GM18951 (cell line): ENCODE data around the gene RMND5A.
"Not testable (repeated sequence)": the region's sequence is repeated elsewhere in the genome, so short reads cannot be mapped to it uniquely, and the experiment has no call there.

Experiments
- POLR2A ChIP-seq: IDR thresholded peaks from 4 replicates; pipeline ENCODE4 v1.6.1; 2011; ENCODE audit warnings: mild to moderate bottlenecking; ENCODE audit not compliant: insufficient read length, insufficient read depth; ENCODE audit errors: extremely low read depth
- in situ Hi-C: fragments of 300-500 bp; cut with MboI; formaldehyde crosslinking; loops from one replicate; pipeline ENCODE4 v1.12.0; 2022; ENCODE audit warnings: low sequenced_read_pairs, mixed read lengths, inconsistent platforms; ENCODE audit not compliant: unreplicated experiment

RMND5A gene, protein sequence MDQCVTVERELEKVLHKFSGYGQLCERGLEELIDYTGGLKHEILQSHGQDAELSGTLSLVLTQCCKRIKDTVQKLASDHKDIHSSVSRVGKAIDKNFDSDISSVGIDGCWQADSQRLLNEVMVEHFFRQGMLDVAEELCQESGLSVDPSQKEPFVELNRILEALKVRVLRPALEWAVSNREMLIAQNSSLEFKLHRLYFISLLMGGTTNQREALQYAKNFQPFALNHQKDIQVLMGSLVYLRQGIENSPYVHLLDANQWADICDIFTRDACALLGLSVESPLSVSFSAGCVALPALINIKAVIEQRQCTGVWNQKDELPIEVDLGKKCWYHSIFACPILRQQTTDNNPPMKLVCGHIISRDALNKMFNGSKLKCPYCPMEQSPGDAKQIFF

DNA sequence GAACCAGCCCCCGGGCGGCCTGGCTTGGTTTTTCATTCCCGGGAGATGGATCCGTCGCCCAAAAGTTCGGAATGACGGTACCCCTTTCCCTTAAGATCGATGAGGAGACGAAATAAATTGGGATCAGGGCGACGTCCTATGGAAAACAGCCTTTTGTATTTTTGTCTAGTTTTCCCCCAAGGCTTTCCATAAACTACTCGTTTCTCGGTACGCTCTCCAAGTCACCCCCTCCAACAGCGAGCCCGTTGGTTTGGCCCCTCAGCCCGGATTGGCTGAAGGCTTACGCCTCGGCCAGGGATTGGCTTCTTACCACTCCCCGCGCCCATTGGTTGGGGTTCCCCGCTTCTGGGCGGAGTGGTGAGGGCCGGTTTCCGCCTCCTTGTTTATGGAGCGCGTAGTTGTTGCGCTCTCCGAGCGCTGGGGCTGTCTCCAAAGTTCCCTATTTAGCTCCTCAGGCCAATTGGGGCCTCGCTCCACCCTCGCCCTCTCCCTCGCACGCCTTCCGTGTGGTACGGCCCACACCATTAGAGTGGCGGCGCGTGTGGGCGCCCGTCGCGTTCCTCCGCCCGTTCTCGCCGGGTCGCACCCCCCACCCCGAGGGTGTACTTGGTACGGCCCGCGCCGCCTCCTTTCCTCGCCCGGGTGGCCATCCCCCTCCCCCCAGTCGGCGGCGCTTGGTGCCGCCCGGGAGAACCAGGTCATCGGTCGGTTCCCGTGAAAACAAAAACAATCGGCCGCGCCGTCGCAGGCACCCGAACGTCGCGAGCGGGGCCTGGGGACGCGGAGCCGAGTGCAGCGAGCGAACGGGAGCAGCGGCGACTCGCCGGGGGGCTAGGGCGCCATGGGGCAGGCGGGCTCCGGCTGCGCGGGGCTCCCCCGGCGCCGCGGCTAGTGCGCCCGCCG is at the start of gene RMND5A:
TSS of gene RMND5A (plus strand) at position 655 of the 903 bp plus-strand sequence. CDS start 377 bp downstream, outside the sequence.
- in situ Hi-C loops, result not testable (repeated sequence)

GRCh38 chr2:86671337-86671981 is 48.6 kb upstream of the RMND5A start:
- TF ChIP-seq POLR2A, result no peak
- in situ Hi-C loops, result no loop called here

More for the DNA sequence above, at the start of gene RMND5A:
- peak; percentile 64 for TF ChIP-seq POLR2A

DNA sequence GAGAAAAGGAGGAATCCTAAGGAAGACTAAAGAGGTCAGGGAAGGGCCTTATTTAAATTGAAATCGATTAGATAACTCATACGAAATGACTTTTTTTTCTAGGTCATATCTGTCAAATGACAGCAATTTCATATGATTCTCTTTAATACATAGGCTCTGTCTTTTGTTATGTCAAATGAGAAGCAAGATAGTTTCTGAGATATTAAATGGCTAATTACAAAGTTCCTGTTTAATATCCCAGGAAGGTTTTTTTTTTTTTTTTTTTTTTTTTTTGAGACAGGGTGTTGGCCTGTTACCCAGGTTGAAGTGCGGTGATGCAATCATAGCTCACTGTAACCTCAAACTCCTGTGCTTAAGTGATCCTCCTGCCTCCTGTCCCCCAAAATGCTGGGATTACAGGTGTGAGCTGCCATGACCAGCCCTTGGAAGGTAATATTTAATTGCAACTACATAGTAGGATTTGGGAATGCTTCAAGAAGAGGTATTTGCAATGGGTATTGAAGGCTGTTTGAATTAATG is 48.0 kb upstream of the RMND5A start:
- no peak for TF ChIP-seq POLR2A
- in situ Hi-C loops, result no loop called here

- in situ Hi-C loops, result no loop called here
These were observed 47.1 kb upstream of the RMND5A start for GRCh38 chr2:86673011-86673410.

DNA sequence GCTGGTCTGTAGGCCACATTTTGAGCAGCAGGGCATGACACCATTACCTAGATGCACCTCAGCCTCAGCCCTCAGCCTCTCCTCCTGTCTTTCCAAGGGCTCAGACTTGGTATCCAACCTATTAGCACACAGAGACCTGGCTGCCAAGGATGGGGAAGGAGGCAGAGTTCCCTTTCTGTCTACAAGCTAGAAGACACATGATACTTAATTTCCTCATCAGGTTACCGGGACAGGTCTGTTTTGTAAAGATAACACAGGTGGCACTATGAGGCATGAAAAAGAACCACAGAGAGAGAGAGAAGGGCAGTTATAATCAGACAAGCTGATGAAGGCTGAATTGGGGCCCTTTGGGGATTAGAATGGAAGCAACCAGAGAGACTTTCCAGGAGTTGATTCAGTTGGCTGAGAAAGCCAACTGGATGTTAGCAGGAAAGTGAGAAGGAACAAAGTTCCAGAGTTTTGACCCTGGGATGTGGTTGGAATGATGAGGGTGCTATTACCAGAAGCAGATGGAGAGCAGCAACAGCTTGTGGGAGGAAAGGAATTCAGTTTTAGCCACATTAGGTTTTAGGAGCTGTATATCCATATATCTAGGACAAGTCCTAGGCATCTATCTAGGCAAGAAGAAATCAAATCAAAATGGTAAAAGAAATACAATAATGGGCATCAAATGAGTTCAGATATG is 46.0 kb upstream of the RMND5A start:
- no peak for TF ChIP-seq POLR2A
- in situ Hi-C loops, result no loop called here

More at GRCh38 chr2:86673011-86673410, 47.1 kb upstream of the RMND5A start:
- no peak for TF ChIP-seq POLR2A

- no peak for TF ChIP-seq POLR2A
- in situ Hi-C loops, result no loop called here
These were observed 45.0 kb upstream of the RMND5A start for GRCh38 chr2:86675104-86675503.

- no peak for TF ChIP-seq POLR2A
- in situ Hi-C loops, result no loop called here
These were observed 44.5 kb upstream of the RMND5A start for GRCh38 chr2:86675511-86676015.

DNA sequence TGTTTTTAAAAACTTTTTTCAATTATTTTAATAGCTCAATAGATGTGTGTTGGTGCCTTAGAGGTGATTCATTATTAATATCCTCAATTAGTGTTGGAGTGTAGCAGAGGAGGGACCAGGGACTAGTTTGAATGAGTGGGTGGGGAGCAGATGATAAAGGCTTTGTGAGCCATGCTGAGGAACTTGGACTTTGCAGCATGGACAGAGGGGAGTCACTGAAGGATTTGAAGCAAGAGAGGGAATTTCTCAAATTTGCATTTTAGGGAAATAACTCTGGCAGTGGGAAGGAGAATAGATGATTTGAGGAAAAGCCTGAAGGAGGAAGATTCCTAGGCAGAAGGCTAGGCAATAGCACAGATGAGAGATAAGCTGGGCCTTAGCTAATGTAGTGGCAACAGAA is 42.3 kb upstream of the RMND5A start:
- no peak for TF ChIP-seq POLR2A
- in situ Hi-C loops, result no loop called here

- in situ Hi-C loops, result no loop called here
- TF ChIP-seq POLR2A, result no peak
These were observed 41.1 kb upstream of the RMND5A start for GRCh38 chr2:86679036-86679435.

DNA sequence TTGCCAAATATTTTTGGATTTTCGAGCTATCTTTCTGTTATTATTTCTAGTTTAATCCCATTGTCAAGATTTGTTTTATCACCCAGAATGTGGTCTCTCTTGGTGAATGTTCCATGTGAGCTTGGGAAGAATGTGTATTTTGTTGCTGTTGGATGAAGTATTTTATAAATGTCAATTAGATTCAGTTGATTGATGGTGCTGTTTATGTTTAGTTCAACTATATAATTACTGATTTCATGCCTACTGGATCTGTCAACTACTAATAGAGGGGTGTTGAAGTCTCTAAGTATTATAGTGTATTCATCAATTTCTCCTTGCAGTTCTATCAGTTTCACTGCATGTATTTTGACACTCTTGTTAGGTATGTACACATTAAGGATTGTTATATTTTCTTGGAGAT is 34.7 kb upstream of the RMND5A start:
- TF ChIP-seq POLR2A, result no peak
- in situ Hi-C loops, result no loop called here

- in situ Hi-C loops, result no loop called here
- no peak for TF ChIP-seq POLR2A
These were observed 33.6 kb upstream of the RMND5A start for GRCh38 chr2:86686460-86686859.

- in situ Hi-C loops, result no loop called here
- TF ChIP-seq POLR2A, result no peak
These were observed 33.2 kb upstream of the RMND5A start for GRCh38 chr2:86686905-86687304.
